OCI-LY7 (cell line): Measurements from ENCODE around the gene L1TD1. TPM values are rescaled to one million over a fixed set of nuclear protein-coding genes. Genes with fewer than 3 reads are reported as not detected.

Experiments used
- BruUV-seq: library from RNA; stranded (reverse); fragments of 400-500 nt; replicated peaks from 2 replicates; lab custom pipeline; 2021; lab: Mats Ljungman, UMichigan
- CTCF ChIA-PET: fragments of 300-600 bp; sonication (Branson Sonifier 250); formaldehyde crosslinking; loops from one replicate; lab custom pipeline; 2022; ENCODE audit warnings: antibody characterized with exemption; ENCODE audit not compliant: unreplicated experiment; lab: Charles Lee
- POLR2A ChIA-PET: fragments of 300-600 bp; sonication (Branson Sonifier 250); formaldehyde crosslinking; loops from one replicate; lab custom pipeline; 2022; ENCODE audit warnings: antibody characterized with exemption; lab: Charles Lee
- DNase-seq: peaks from one replicate; pipeline ENCODE4 v3.0.0-alpha.2; 2015; ENCODE audit warnings: low spot score
- H2AFZ ChIP-seq: fragments of 200-600 bp; sonication (generic), shearing (Covaris generic); 2 replicates; pipeline ENCODE4 v1.6.1; 2014; ENCODE audit warnings: mild to moderate bottlenecking, antibody characterized with exemption, low read length, moderate library complexity
- H3K27ac ChIP-seq: fragments of 200-600 bp; sonication (generic); 2 replicates; pipeline ENCODE4 v1.5.1; 2014; ENCODE audit warnings: mixed run types, low read depth, mild to moderate bottlenecking, moderate library complexity, low read length, inconsistent platforms; ENCODE audit not compliant: poor library complexity, severe bottlenecking
- H3K36me3 ChIP-seq: fragments of 200-600 bp; sonication (generic); 2 replicates; pipeline ENCODE4 v1.6.1; 2014; ENCODE audit warnings: mild to moderate bottlenecking, antibody characterized with exemption, low read length, moderate library complexity, mixed read lengths; ENCODE audit not compliant: insufficient read depth
- H3K4me1 ChIP-seq: fragments of 200-600 bp; sonication (generic); 2 replicates; pipeline ENCODE4 v1.5.1; 2014; ENCODE audit warnings: mild to moderate bottlenecking, low read length; ENCODE audit not compliant: insufficient read depth, poor library complexity, severe bottlenecking
- H3K4me2 ChIP-seq: fragments of 200-600 bp; sonication (generic); 2 replicates; pipeline ENCODE4 v1.6.1; 2014; ENCODE audit warnings: mild to moderate bottlenecking, low read length
- H3K4me3 ChIP-seq: fragments of 200-600 bp; sonication (generic); 2 replicates; pipeline ENCODE4 v1.5.1; 2014; ENCODE audit warnings: mild to moderate bottlenecking, low read depth, low read length; ENCODE audit not compliant: poor library complexity, severe bottlenecking
- H3K79me2 ChIP-seq: fragments of 200-600 bp; sonication (generic); 2 replicates; pipeline ENCODE4 v1.6.1; 2016; ENCODE audit warnings: low read depth, mild to moderate bottlenecking, low read length, moderate library complexity, mixed read lengths; ENCODE audit not compliant: insufficient read depth
- H3K9me2 ChIP-seq: fragments of 200-600 bp; sonication (generic); 2 replicates; pipeline ENCODE4 v1.6.1; 2016; ENCODE audit warnings: mild to moderate bottlenecking, low read length, mixed read lengths; ENCODE audit not compliant: insufficient read depth
- H3K9me3 ChIP-seq: fragments of 200-600 bp; sonication (generic); 2 replicates; pipeline ENCODE4 v1.6.1; 2014; ENCODE audit warnings: mild to moderate bottlenecking, mixed run types, low read length, mixed read lengths
- H4K20me1 ChIP-seq: fragments of 200-600 bp; sonication (generic); 2 replicates; pipeline ENCODE4 v1.6.1; 2014; ENCODE audit warnings: mild to moderate bottlenecking, antibody characterized with exemption, low read length, moderate library complexity, mixed read lengths; ENCODE audit not compliant: insufficient read depth
- EZH2phosphoT487 ChIP-seq: fragments of 200-600 bp; sonication (generic); IDR thresholded peaks from 2 replicates; pipeline ENCODE4 v1.6.1; 2018; ENCODE audit warnings: low read depth, borderline replicate concordance, mild to moderate bottlenecking, mixed run types, antibody characterized with exemption, low read length, moderate library complexity, mixed read lengths
- intact Hi-C: fragments of 100-400 bp; cut with micrococcal nuclease; formaldehyde crosslinking; loops from one replicate; pipeline ENCODE4 v1.10.0; 2022; ENCODE audit not compliant: unreplicated experiment
- total RNA-seq, 2 experiments: library from RNA; depleted of rRNA in 1 of 2; stranded (reverse); fragments of >200 nt in 1 of 2; shearing (Covaris generic) in 1 of 2; gene quantifications; 2 replicates each; pipeline ENCODE4 v1.2.3, GENCODE V29; 2014 to 2022
- TF ChIP-seq, protein P1 (sequence below): fragments of 200-600 bp; sonication (generic); conservative IDR thresholded peaks from 2 replicates; pipeline ENCODE4 v1.5.1; 2014; ENCODE audit warnings: mild to moderate bottlenecking, antibody characterized with exemption, low read length, moderate library complexity, mixed read lengths

Gene L1TD1
- total RNA-seq, 2 experiments from 2014 or later, result not detected

DNA sequence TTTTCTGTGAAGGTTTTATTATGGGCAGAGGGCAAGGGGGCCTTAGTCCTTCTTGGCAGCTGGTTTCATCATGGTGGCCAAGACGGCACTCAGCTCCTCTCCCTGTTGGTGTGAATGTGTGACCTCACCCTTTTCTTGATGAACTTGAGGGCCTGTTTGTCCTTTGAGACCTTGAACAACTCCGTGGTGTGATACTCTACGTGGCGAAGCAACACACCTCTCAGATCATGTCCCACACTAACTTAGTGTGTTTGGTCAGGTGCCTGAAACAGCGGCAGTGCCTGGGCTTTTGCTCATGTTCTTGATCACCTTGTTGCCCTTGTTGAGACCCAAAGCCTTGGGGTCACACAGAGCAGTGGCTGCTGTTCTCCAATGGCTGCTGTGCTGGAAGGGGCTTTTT lies 13.4 kb downstream of the L1TD1 start:
- H3K4me1 ChIP-seq, result no peaks in the 10 kb centered on the region
- peaks cover 7% of the 10 kb centered on the region; the same call in 1 of the 2 replicates for H3K9me3 ChIP-seq
- ChIA-PET POLR2A (interaction anchor here (0.7 kb wide), 1 partner anchor 825 kb away, joined by 3 read pairs; no protein-coding TSS in a partner anchor), CTCF (no interaction called here)
- no peak for DNase-seq
- intact Hi-C loops, result no loop called here
- BruUV-seq, result no TSS peak
- no peak overlapping the region for H3K4me3 ChIP-seq
- H3K4me2 ChIP-seq, result no peak overlapping the region
- H3K9me2 ChIP-seq, result no peaks in the 10 kb centered on the region
- H3K36me3 ChIP-seq, result no peaks in the 10 kb centered on the region
- no peaks in the 10 kb centered on the region for H4K20me1 ChIP-seq
- no peak overlapping the region for H2AFZ ChIP-seq
- no peak overlapping the region for H3K27ac ChIP-seq
- TF ChIP-seq EZH2phosphoT487, result no peak
- TF ChIP-seq, protein P1, sequence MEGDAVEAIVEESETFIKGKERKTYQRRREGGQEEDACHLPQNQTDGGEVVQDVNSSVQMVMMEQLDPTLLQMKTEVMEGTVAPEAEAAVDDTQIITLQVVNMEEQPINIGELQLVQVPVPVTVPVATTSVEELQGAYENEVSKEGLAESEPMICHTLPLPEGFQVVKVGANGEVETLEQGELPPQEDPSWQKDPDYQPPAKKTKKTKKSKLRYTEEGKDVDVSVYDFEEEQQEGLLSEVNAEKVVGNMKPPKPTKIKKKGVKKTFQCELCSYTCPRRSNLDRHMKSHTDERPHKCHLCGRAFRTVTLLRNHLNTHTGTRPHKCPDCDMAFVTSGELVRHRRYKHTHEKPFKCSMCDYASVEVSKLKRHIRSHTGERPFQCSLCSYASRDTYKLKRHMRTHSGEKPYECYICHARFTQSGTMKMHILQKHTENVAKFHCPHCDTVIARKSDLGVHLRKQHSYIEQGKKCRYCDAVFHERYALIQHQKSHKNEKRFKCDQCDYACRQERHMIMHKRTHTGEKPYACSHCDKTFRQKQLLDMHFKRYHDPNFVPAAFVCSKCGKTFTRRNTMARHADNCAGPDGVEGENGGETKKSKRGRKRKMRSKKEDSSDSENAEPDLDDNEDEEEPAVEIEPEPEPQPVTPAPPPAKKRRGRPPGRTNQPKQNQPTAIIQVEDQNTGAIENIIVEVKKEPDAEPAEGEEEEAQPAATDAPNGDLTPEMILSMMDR, result no peak
- H3K79me2 ChIP-seq, result no peaks in the 10 kb centered on the region

DNA sequence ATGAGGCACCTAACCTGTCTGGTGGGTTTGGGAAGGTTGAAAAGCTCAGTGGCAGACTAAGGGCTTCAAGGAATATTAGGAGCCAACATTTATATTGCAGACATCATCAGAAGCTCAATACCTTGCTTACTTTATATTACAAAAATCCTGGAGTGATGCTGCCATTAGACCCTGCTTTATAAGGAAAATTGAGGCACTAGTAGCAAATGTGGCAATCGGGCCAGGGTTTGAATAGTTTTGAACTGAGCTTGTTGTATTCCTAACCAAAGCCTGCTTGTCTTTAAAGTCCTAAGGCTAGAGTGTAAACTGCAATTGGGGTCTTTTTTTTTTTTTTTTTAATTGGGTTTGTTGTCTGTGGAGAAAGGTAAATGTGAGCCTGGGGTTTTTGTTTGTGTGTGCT lies 14.3 kb downstream of the L1TD1 start:
- Histone ChIP-seq H3K9me2 (no peaks in the 10 kb centered on the region), H3K9me3 (peaks cover 7% of the 10 kb centered on the region; the same call in 1 of the 2 replicates), H3K4me1 (no peaks in the 10 kb centered on the region), H2AFZ (no peak overlapping the region), H4K20me1 (no peaks in the 10 kb centered on the region), H3K36me3 (no peaks in the 10 kb centered on the region), H3K27ac (no peak overlapping the region), H3K79me2 (no peaks in the 10 kb centered on the region), H3K4me2 (no peak overlapping the region), H3K4me3 (no peak overlapping the region)
- no peak for TF ChIP-seq EZH2phosphoT487
- TF ChIP-seq, protein P1, result no peak
- DNase-seq, result no peak
- POLR2A ChIA-PET, result interaction anchor here (0.7 kb wide), 2 partner anchors 18 to 824 kb away, joined by 3 to 4 read pairs; no protein-coding TSS in a partner anchor
- intact Hi-C loops, result no loop called here
- BruUV-seq, result no TSS peak
- CTCF ChIA-PET, result no interaction called here

DNA sequence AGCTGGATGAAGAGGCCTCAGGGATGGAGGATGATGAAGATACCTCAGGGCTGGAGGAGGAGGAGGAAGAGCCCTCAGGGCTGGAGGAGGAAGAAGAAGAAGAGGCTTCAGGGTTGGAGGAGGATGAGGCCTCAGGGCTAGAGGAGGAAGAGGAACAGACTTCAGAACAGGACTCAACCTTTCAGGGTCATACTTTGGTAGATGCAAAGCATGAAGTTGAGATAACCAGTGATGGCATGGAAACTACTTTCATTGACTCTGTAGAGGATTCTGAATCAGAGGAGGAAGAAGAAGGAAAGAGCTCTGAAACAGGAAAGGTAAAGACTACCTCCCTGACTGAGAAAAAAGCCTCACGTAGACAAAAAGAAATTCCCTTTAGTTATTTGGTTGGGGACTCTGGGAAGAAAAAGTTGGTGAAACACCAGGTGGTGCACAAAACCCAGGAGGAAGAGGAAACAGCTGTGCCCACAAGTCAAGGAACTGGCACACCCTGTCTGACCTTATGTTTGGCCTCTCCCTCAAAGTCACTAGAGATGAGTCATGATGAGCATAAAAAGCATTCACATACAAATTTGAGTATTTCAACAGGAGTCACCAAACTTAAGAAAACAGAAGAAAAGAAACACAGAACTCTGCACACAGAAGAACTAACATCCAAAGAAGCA lies 15.4 kb downstream of the L1TD1 start:
- Histone ChIP-seq H3K9me3 (peaks cover 7% of the 10 kb centered on the region; the same call in 1 of the 2 replicates), H3K4me2 (no peak overlapping the region), H3K4me1 (no peaks in the 10 kb centered on the region), H2AFZ (no peak overlapping the region), H3K4me3 (no peak overlapping the region), H3K36me3 (no peaks in the 10 kb centered on the region), H4K20me1 (no peaks in the 10 kb centered on the region), H3K9me2 (no peaks in the 10 kb centered on the region), H3K79me2 (no peaks in the 10 kb centered on the region), H3K27ac (no peak overlapping the region)
- BruUV-seq, result no TSS peak
- intact Hi-C loops, result no loop called here
- TF ChIP-seq EZH2phosphoT487, result no peak
- TF ChIP-seq, protein P1, result no peak
- no peak for DNase-seq
- CTCF ChIA-PET, result no interaction called here
- POLR2A ChIA-PET, result interaction anchor here (0.5 to 0.6 kb wide), 3 partner anchors 61 to 1810 kb away, joined by 3 to 4 read pairs (median 3); no protein-coding TSS in a partner anchor
